ENCODE data around the gene ITIH1. TPM values are rescaled to one million over a fixed set of nuclear protein-coding genes. Genes with fewer than 3 reads are reported as not detected.

The ITIH1 gene
- total RNA-seq, 1 experiment from 2014 or later: 0.31 TPM

DNA sequence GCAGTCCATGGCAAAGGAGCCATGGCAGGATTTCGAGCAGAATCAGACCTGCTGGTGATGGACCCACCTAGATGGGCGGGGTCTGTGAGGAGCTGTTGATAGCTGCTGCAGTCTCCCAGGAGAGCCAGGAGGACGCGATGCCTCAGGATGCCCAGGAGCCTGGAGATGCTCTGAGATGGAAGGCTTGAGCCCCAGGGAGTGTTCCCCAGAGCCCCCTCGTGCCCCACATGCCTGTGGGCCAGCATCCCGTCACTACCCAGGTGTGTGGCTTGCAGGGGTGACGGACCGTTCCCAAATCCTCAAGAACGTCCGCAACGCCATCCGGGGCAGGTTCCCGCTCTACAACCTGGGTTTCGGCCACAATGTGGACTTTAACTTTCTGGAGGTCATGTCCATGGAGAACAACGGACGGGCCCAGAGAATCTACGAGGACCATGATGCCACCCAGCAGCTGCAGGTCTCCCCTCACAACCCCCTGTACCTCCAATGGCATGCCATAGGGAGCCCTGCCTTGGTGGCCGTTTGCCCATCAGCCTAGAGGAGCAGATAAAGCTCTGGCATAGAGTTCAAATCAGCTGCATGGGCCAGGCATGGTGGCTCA, 6.7 kb downstream of the ITIH1 start:
- Histone ChIP-seq H3K36me3 (ENCODE audit: control insufficient read depth, insufficient read depth, low read length) (no peaks in the 10 kb centered on the region), H3K27me3 (ENCODE audit: control insufficient read depth, insufficient read depth, low read length) (no peaks in the 10 kb centered on the region; the same call in 1 of the 2 replicates), H3K4me3 (ENCODE audit: low read depth in 2 of 2, low read length in 2 of 2) (no peak overlapping the region), H3K9me3 (ENCODE audit: control insufficient read depth, insufficient read depth, low read depth, low read length) (no peaks in the 10 kb centered on the region), H3K4me1 (ENCODE audit: control insufficient read depth, insufficient read depth, low read length) (no peaks in the 10 kb centered on the region), H3K27ac (ENCODE audit: low read length) (no peak overlapping the region)
- intact Hi-C loops (cut with micrococcal nuclease; ENCODE audit: unreplicated experiment) (no loop called here), in situ Hi-C loops (cut with HindIII; ENCODE audit: low pct_unique_long_range_greater_than_20kb, low sequenced_read_pairs) (no loop called here)
- CTCF ChIA-PET: no interaction called here
- POLR2A ChIA-PET: no interaction called here
- TF ChIP-seq, protein P1, sequence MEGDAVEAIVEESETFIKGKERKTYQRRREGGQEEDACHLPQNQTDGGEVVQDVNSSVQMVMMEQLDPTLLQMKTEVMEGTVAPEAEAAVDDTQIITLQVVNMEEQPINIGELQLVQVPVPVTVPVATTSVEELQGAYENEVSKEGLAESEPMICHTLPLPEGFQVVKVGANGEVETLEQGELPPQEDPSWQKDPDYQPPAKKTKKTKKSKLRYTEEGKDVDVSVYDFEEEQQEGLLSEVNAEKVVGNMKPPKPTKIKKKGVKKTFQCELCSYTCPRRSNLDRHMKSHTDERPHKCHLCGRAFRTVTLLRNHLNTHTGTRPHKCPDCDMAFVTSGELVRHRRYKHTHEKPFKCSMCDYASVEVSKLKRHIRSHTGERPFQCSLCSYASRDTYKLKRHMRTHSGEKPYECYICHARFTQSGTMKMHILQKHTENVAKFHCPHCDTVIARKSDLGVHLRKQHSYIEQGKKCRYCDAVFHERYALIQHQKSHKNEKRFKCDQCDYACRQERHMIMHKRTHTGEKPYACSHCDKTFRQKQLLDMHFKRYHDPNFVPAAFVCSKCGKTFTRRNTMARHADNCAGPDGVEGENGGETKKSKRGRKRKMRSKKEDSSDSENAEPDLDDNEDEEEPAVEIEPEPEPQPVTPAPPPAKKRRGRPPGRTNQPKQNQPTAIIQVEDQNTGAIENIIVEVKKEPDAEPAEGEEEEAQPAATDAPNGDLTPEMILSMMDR (IDR thresholded peaks at IDR 0.05): no peak
- TF ChIP-seq SIN3A (IDR thresholded peaks at IDR 0.05; ENCODE audit: borderline replicate concordance, insufficient read depth, low read depth, low read length) (no peak), TCF7L2 (IDR thresholded peaks at IDR 0.05; ENCODE audit: low read depth, low read length) (no peak), POLR2AphosphoS5 (IDR thresholded peaks at IDR 0.05; ENCODE audit: low read depth, low read length) (no peak)
- TF ChIP-seq, protein P2, sequence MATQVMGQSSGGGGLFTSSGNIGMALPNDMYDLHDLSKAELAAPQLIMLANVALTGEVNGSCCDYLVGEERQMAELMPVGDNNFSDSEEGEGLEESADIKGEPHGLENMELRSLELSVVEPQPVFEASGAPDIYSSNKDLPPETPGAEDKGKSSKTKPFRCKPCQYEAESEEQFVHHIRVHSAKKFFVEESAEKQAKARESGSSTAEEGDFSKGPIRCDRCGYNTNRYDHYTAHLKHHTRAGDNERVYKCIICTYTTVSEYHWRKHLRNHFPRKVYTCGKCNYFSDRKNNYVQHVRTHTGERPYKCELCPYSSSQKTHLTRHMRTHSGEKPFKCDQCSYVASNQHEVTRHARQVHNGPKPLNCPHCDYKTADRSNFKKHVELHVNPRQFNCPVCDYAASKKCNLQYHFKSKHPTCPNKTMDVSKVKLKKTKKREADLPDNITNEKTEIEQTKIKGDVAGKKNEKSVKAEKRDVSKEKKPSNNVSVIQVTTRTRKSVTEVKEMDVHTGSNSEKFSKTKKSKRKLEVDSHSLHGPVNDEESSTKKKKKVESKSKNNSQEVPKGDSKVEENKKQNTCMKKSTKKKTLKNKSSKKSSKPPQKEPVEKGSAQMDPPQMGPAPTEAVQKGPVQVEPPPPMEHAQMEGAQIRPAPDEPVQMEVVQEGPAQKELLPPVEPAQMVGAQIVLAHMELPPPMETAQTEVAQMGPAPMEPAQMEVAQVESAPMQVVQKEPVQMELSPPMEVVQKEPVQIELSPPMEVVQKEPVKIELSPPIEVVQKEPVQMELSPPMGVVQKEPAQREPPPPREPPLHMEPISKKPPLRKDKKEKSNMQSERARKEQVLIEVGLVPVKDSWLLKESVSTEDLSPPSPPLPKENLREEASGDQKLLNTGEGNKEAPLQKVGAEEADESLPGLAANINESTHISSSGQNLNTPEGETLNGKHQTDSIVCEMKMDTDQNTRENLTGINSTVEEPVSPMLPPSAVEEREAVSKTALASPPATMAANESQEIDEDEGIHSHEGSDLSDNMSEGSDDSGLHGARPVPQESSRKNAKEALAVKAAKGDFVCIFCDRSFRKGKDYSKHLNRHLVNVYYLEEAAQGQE (IDR thresholded peaks at IDR 0.05; ENCODE audit: insufficient read depth in 1 of 2, low read depth in 2 of 2, low read length in 1 of 2): no peak
- ATAC-seq (no peak), DNase-seq (ENCODE audit: low read depth, low spot score) (no peak)
- no TSS peak for BruUV-seq (replicated peaks)

DNA sequence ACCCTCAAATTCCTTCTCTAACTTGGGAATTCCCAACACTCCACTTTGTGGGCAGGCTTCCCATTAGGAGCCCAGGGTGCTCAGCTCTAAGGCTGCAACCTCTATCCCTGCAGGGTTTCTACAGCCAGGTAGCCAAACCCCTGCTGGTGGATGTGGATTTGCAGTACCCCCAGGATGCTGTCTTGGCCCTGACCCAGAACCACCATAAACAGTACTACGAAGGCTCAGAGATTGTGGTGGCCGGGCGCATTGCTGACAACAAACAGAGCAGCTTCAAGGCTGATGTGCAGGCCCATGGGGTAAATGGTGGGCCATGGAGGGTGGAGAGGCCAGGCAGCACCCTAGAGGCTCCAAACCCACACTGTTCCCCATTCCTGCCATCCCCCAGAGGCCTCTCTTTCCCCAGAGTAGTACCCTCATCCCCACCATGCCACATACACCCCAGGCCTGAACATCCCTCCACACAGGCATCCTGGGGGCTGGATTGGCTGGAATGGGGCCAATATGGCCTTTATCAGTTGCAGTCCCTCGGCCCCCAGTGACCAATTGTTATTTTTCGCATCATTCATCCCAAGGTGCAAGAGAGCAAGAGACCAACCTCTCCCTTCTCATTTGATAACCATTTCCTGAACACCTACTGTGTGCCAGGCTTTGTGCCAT, 7.7 kb downstream of the ITIH1 start:
- DNase-seq (ENCODE audit: low read depth, low spot score) (no peak), ATAC-seq (no peak)
- no peaks in the 10 kb centered on the region for H3K9me3 ChIP-seq (ENCODE audit: control insufficient read depth, insufficient read depth, low read depth, low read length)
- intact Hi-C loops (cut with micrococcal nuclease; ENCODE audit: unreplicated experiment): no loop called here
- TF ChIP-seq TCF7L2 (IDR thresholded peaks at IDR 0.05; ENCODE audit: low read depth, low read length): no peak
- TF ChIP-seq POLR2AphosphoS5 (IDR thresholded peaks at IDR 0.05; ENCODE audit: low read depth, low read length): no peak
- TF ChIP-seq SIN3A (IDR thresholded peaks at IDR 0.05; ENCODE audit: borderline replicate concordance, insufficient read depth, low read depth, low read length): no peak
- TF ChIP-seq, protein P2 (IDR thresholded peaks at IDR 0.05; ENCODE audit: insufficient read depth in 1 of 2, low read depth in 2 of 2, low read length in 1 of 2): no peak
- TF ChIP-seq, protein P1 (IDR thresholded peaks at IDR 0.05): no peak
- H3K27me3 ChIP-seq (ENCODE audit: control insufficient read depth, insufficient read depth, low read length): no peaks in the 10 kb centered on the region; the same call in 1 of the 2 replicates
- H3K4me3 ChIP-seq (ENCODE audit: low read depth in 2 of 2, low read length in 2 of 2): no peak overlapping the region
- ChIA-PET CTCF (interaction anchor here (0.7 kb wide), 1 partner anchor 66 kb away, joined by 4 read pairs; no protein-coding TSS in a partner anchor), POLR2A (no interaction called here)
- H3K4me1 ChIP-seq (ENCODE audit: control insufficient read depth, insufficient read depth, low read length): no peaks in the 10 kb centered on the region
- H3K27ac ChIP-seq (ENCODE audit: low read length): no peak overlapping the region
- BruUV-seq (replicated peaks): no TSS peak
- in situ Hi-C loops (cut with HindIII; ENCODE audit: low pct_unique_long_range_greater_than_20kb, low sequenced_read_pairs): no loop called here
- no peaks in the 10 kb centered on the region for H3K36me3 ChIP-seq (ENCODE audit: control insufficient read depth, insufficient read depth, low read length)

Measured in Panc1 (cell line).